ENCODE measurements around the gene ZSWIM6. TPM values are rescaled to one million over a fixed set of nuclear protein-coding genes. Genes with fewer than 3 reads are reported as not detected.

The ZSWIM6 gene
- total RNA-seq, 1 donor from 2014 or later = 40.1 TPM

DNA sequence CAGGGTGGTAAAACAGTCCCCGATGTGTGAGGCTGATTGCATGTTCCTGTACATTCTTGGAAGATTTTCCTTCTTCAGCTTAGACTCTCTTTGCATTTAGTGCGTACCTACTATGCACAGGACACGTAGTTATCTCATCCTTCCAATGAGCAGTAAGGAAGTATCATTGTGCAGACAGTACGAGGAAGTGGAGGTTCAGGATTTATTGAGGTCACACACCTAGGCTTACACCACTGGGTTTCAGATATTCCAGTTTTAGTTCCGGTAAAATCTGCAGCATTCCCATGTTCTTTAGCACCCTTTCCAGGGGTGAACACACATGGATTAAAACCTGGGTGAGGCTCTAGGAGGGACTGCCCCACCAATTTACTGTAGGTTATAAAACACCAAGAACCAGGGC is 238.7 kb downstream of the ZSWIM6 start:
- H3K4me1 ChIP-seq (ENCODE audit: insufficient read depth, low read length) = peaks cover 8% of the 10 kb centered on the region
- H3K9ac ChIP-seq (ENCODE audit: low read length) = no peak overlapping the region
- no peak overlapping the region for H3K4me2 ChIP-seq (ENCODE audit: low read length)
- Mint-ChIP-seq H3K4me1 (ENCODE audit: low read depth, unreplicated experiment) (peaks cover 8% of the 10 kb centered on the region), H3K36me3 (ENCODE audit: low read depth, unreplicated experiment) (peaks cover 1% of the 10 kb centered on the region), H3K27ac (ENCODE audit: unreplicated experiment) (no peak overlapping the region), H3K4me3 (ENCODE audit: unreplicated experiment) (no peak overlapping the region), H3K27me3 (ENCODE audit: low read depth, unreplicated experiment) (peaks cover 2% of the 10 kb centered on the region), H3K9me3 (ENCODE audit: unreplicated experiment) (peaks cover 2% of the 10 kb centered on the region)
- no peak overlapping the region for H3K4me3 ChIP-seq (ENCODE audit: insufficient read depth, low read depth, low read length)
- no peaks in the 10 kb centered on the region for H3K79me2 ChIP-seq (ENCODE audit: insufficient read depth, low read length)
- H3K27me3 ChIP-seq (ENCODE audit: insufficient read depth, low read length) = peaks cover 2% of the 10 kb centered on the region
- FAIRE-seq (no peak), DNase-seq (ENCODE audit: low read depth) (no peak)
- TF ChIP-seq, protein P1, sequence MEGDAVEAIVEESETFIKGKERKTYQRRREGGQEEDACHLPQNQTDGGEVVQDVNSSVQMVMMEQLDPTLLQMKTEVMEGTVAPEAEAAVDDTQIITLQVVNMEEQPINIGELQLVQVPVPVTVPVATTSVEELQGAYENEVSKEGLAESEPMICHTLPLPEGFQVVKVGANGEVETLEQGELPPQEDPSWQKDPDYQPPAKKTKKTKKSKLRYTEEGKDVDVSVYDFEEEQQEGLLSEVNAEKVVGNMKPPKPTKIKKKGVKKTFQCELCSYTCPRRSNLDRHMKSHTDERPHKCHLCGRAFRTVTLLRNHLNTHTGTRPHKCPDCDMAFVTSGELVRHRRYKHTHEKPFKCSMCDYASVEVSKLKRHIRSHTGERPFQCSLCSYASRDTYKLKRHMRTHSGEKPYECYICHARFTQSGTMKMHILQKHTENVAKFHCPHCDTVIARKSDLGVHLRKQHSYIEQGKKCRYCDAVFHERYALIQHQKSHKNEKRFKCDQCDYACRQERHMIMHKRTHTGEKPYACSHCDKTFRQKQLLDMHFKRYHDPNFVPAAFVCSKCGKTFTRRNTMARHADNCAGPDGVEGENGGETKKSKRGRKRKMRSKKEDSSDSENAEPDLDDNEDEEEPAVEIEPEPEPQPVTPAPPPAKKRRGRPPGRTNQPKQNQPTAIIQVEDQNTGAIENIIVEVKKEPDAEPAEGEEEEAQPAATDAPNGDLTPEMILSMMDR (IDR thresholded peaks at IDR 0.05; ENCODE audit: insufficient read depth, low read depth, low read length) = no peak
- TF ChIP-seq EZH2 (IDR thresholded peaks at IDR 0.05; ENCODE audit: insufficient read depth, low read length) = no peak
- no peaks in the 10 kb centered on the region for H4K20me1 ChIP-seq (ENCODE audit: insufficient read depth, low read length)
- no peak overlapping the region for H3K27ac ChIP-seq (ENCODE audit: low read depth, low read length)
- H2AFZ ChIP-seq (ENCODE audit: low read depth, low read length) = no peak overlapping the region
- no peaks in the 10 kb centered on the region for H3K9me3 ChIP-seq (ENCODE audit: insufficient read depth, low read depth, low read length)
- no peaks in the 10 kb centered on the region for H3K36me3 ChIP-seq (ENCODE audit: insufficient read depth, low read length)

DNA sequence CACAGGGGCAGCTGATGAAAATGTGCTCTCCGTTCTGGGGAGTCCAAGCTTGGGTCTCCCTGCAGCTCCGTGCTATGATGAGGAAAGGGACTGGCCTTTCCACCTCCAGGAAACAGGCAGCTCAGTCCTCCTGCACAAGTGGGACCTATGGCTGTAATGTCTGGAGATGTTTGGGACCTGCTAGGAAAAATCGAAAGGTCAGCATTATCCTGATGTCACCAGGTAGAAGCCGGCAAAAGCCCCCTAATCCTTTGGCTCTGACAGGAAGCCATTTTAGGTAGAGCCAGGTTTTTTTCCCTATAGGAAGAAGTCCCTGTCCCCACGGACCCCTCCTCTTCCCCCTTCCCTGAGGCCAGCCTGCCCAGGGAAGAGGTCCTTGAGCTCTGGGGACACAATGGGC is 240.9 kb downstream of the ZSWIM6 start:
- no peak overlapping the region for H3K4me3 Mint-ChIP-seq (ENCODE audit: unreplicated experiment)
- TF ChIP-seq, protein P1 (IDR thresholded peaks at IDR 0.05; ENCODE audit: insufficient read depth, low read depth, low read length) = no peak
- no peak for TF ChIP-seq EZH2 (IDR thresholded peaks at IDR 0.05; ENCODE audit: insufficient read depth, low read length)
- H3K9me3 Mint-ChIP-seq (ENCODE audit: unreplicated experiment) = no peaks in the 10 kb centered on the region
- H3K27me3 Mint-ChIP-seq (ENCODE audit: low read depth, unreplicated experiment) = peaks cover 2% of the 10 kb centered on the region
- FAIRE-seq = no peak
- H3K27ac Mint-ChIP-seq (ENCODE audit: unreplicated experiment) = no peak overlapping the region
- no peak overlapping the region for H3K4me3 ChIP-seq (ENCODE audit: insufficient read depth, low read depth, low read length)
- H3K79me2 ChIP-seq (ENCODE audit: insufficient read depth, low read length) = no peaks in the 10 kb centered on the region
- no peaks in the 10 kb centered on the region for H3K27me3 ChIP-seq (ENCODE audit: insufficient read depth, low read length)
- no peaks in the 10 kb centered on the region for H3K36me3 Mint-ChIP-seq (ENCODE audit: low read depth, unreplicated experiment)
- H3K27ac ChIP-seq (ENCODE audit: low read depth, low read length) = no peak overlapping the region
- DNase-seq (ENCODE audit: low read depth) = no peak
- H2AFZ ChIP-seq (ENCODE audit: low read depth, low read length) = no peak overlapping the region
- no peak overlapping the region for H3K9ac ChIP-seq (ENCODE audit: low read length)
- no peaks in the 10 kb centered on the region for H4K20me1 ChIP-seq (ENCODE audit: insufficient read depth, low read length)
- H3K9me3 ChIP-seq (ENCODE audit: insufficient read depth, low read depth, low read length) = no peaks in the 10 kb centered on the region
- no peaks in the 10 kb centered on the region for H3K36me3 ChIP-seq (ENCODE audit: insufficient read depth, low read length)
- peaks cover 8% of the 10 kb centered on the region for H3K4me1 ChIP-seq (ENCODE audit: insufficient read depth, low read length)
- H3K4me2 ChIP-seq (ENCODE audit: low read length) = no peak overlapping the region
- peaks cover 8% of the 10 kb centered on the region for H3K4me1 Mint-ChIP-seq (ENCODE audit: low read depth, unreplicated experiment)

DNA sequence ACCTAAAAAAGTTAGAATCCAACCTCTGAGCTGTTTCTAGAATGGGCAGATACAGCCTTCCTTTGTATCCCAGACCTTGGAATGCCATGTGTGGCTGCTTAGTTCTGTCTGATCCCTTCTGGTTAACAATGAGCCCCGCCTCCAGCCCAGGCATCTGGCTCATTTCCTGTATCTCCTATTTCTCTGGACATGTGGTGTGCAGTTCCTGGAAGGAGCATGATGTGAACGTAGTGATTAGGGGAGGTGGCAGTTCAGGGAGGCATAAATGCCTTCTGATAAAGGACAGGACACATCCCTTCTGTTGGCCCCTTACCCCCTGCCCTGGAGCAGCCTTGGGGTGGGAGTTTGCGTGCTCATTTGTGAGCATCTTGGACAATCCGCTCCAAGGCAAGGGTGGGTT is 243.0 kb downstream of the ZSWIM6 start:
- H3K4me3 ChIP-seq (ENCODE audit: insufficient read depth, low read depth, low read length) = no peak overlapping the region
- no peak overlapping the region for H3K27ac ChIP-seq (ENCODE audit: low read depth, low read length)
- Mint-ChIP-seq H3K36me3 (ENCODE audit: low read depth, unreplicated experiment) (no peaks in the 10 kb centered on the region), H3K9me3 (ENCODE audit: unreplicated experiment) (no peaks in the 10 kb centered on the region), H3K27me3 (ENCODE audit: low read depth, unreplicated experiment) (no peaks in the 10 kb centered on the region), H3K27ac (ENCODE audit: unreplicated experiment) (peak overlapping the region; percentile 82), H3K4me3 (ENCODE audit: unreplicated experiment) (no peak overlapping the region), H3K4me1 (ENCODE audit: low read depth, unreplicated experiment) (peaks cover 8% of the 10 kb centered on the region)
- H3K9me3 ChIP-seq (ENCODE audit: insufficient read depth, low read depth, low read length) = no peaks in the 10 kb centered on the region
- H3K27me3 ChIP-seq (ENCODE audit: insufficient read depth, low read length) = no peaks in the 10 kb centered on the region
- no peaks in the 10 kb centered on the region for H4K20me1 ChIP-seq (ENCODE audit: insufficient read depth, low read length)
- peaks cover 8% of the 10 kb centered on the region for H3K4me1 ChIP-seq (ENCODE audit: insufficient read depth, low read length)
- H3K36me3 ChIP-seq (ENCODE audit: insufficient read depth, low read length) = no peaks in the 10 kb centered on the region
- TF ChIP-seq, protein P1 (IDR thresholded peaks at IDR 0.05; ENCODE audit: insufficient read depth, low read depth, low read length) = no peak
- no peak for TF ChIP-seq EZH2 (IDR thresholded peaks at IDR 0.05; ENCODE audit: insufficient read depth, low read length)
- no peaks in the 10 kb centered on the region for H3K79me2 ChIP-seq (ENCODE audit: insufficient read depth, low read length)
- H3K4me2 ChIP-seq (ENCODE audit: low read length) = peak overlapping the region; percentile 26
- no peak overlapping the region for H3K9ac ChIP-seq (ENCODE audit: low read length)
- FAIRE-seq = peak; percentile 50
- DNase-seq (ENCODE audit: low read depth) = peak; percentile 89
- H2AFZ ChIP-seq (ENCODE audit: low read depth, low read length) = peak overlapping the region; percentile 72
